Liver (tissue), 9 donors: ENCODE data around the gene ITGA7. TPM values are rescaled to one million over a fixed set of nuclear protein-coding genes. Genes with fewer than 3 reads are reported as not detected.

Experiments
- DNase-seq: peaks from one replicate; pipeline ENCODE4 v3.0.0-alpha.2; 2017; ENCODE audit warnings: low spot score
- H3K27ac ChIP-seq, 2 donors: one replicate each; pipeline ENCODE4 v1.7.0; 2013; ENCODE audit warnings: inconsistent platforms in 2 of 2, low read length in 2 of 2, control low read depth in 1 of 2, low read depth in 1 of 2, mild to moderate bottlenecking in 1 of 2
- H3K27me3 ChIP-seq, 4 donors: one replicate each; pipeline versions ENCODE4 v1.6.1 to v1.7.0; 2013; ENCODE audit warnings: low read length in 3 of 4, inconsistent platforms in 1 of 4, mild to moderate bottlenecking in 1 of 4, moderate library complexity in 1 of 4; ENCODE audit not compliant: control insufficient read depth in 4 of 4, insufficient read depth in 4 of 4
- H3K36me3 ChIP-seq, 4 donors: one replicate each; pipeline versions ENCODE4 v1.6.1 to v1.7.0; 2013; ENCODE audit warnings: low read length in 3 of 4, mild to moderate bottlenecking in 3 of 4, low read depth in 1 of 4, moderate library complexity in 1 of 4; ENCODE audit not compliant: control insufficient read depth in 4 of 4, insufficient read depth in 3 of 4
- H3K4me1 ChIP-seq, 4 donors: one replicate each; pipeline versions ENCODE4 v1.6.1 to v1.7.0; 2013; ENCODE audit warnings: low read length in 3 of 4, mild to moderate bottlenecking in 3 of 4, moderate library complexity in 1 of 4; ENCODE audit not compliant: control insufficient read depth in 4 of 4, insufficient read depth in 4 of 4
- H3K4me3 ChIP-seq, 3 donors: one replicate each; pipeline versions ENCODE4 v1.6.1 to v1.7.0; 2013; ENCODE audit warnings: low read length in 3 of 3, control low read depth in 1 of 3, low read depth in 1 of 3, mild to moderate bottlenecking in 1 of 3
- H3K9ac ChIP-seq, 2 donors: one replicate each; pipeline ENCODE4 v1.7.0; 2013; ENCODE audit warnings: low read length in 2 of 2, mild to moderate bottlenecking in 2 of 2, moderate library complexity in 2 of 2, control low read depth in 1 of 2, low read depth in 1 of 2
- H3K9me3 ChIP-seq, 4 donors: one replicate each; pipeline versions ENCODE4 v1.6.1 to v1.7.0; 2013; ENCODE audit warnings: low read length in 3 of 4; ENCODE audit not compliant: control insufficient read depth in 4 of 4
- ATF3 ChIP-seq: IDR thresholded peaks from 2 replicates; pipeline ENCODE4 v1.6.1; 2016; ENCODE audit warnings: antibody characterized with exemption
- CTCF ChIP-seq: fragments of 150-350 bp; IDR thresholded peaks from 2 replicates; pipeline ENCODE4 v1.5.1; 2017; ENCODE audit warnings: improper control_type of control experiment, low read depth, low read length; ENCODE audit not compliant: missing input control
- EGR1 ChIP-seq, 2 donors: IDR thresholded peaks; 2 replicates each; pipeline ENCODE4 v1.6.1; 2016 to 2018; ENCODE audit warnings: antibody characterized with exemption in 2 of 2, low read depth in 2 of 2
- FOXA1 ChIP-seq: IDR thresholded peaks from 2 replicates; pipeline ENCODE4 v1.6.1; 2016; ENCODE audit warnings: antibody characterized with exemption
- FOXA2 ChIP-seq: IDR thresholded peaks from 2 replicates; pipeline ENCODE4 v1.6.1; 2016; ENCODE audit warnings: antibody characterized with exemption
- GABPA ChIP-seq, 2 donors: IDR thresholded peaks in 1 of 2; conservative IDR thresholded peaks in 1 of 2; 2 replicates each; pipeline ENCODE4 v1.6.1; 2016; ENCODE audit warnings: antibody characterized with exemption in 2 of 2, mild to moderate bottlenecking in 1 of 2, moderate library complexity in 1 of 2
- HNF4A ChIP-seq, 2 donors: conservative IDR thresholded peaks; 2 replicates each; pipeline ENCODE4 v1.6.1; 2016; ENCODE audit warnings: antibody characterized with exemption in 2 of 2, mild to moderate bottlenecking in 2 of 2
- HNF4G ChIP-seq: IDR thresholded peaks from 2 replicates; pipeline ENCODE4 v1.6.1; 2016; ENCODE audit warnings: antibody characterized with exemption
- JUND ChIP-seq, 2 donors: IDR thresholded peaks; 2 replicates each; pipeline ENCODE4 v1.6.1; 2016; ENCODE audit warnings: antibody characterized with exemption in 2 of 2
- MAX ChIP-seq: IDR thresholded peaks from 2 replicates; pipeline ENCODE4 v1.6.1; 2016; ENCODE audit warnings: antibody characterized with exemption
- NR2F2 ChIP-seq: IDR thresholded peaks from 2 replicates; pipeline ENCODE4 v1.6.1; 2016; ENCODE audit warnings: antibody characterized with exemption
- RAD21 ChIP-seq, 2 donors: IDR thresholded peaks; 2 replicates each; pipeline ENCODE4 v1.6.1; 2016; ENCODE audit warnings: antibody characterized with exemption in 2 of 2, mild to moderate bottlenecking in 2 of 2
- REST ChIP-seq: IDR thresholded peaks from 2 replicates; pipeline ENCODE4 v1.6.1; 2016; ENCODE audit warnings: antibody characterized with exemption, mild to moderate bottlenecking
- RXRA ChIP-seq, 2 donors: IDR thresholded peaks; 2 replicates each; pipeline ENCODE4 v1.6.1; 2017 to 2018; ENCODE audit warnings: antibody characterized with exemption in 2 of 2, mild to moderate bottlenecking in 1 of 2
- SP1 ChIP-seq: IDR thresholded peaks from 2 replicates; pipeline ENCODE4 v1.6.1; 2018; ENCODE audit warnings: antibody characterized with exemption, mild to moderate bottlenecking
- TAF1 ChIP-seq: conservative IDR thresholded peaks from 2 replicates; pipeline ENCODE4 v1.6.1; 2016; ENCODE audit warnings: antibody characterized with exemption, mild to moderate bottlenecking
- ZBTB33 ChIP-seq: IDR thresholded peaks from 2 replicates; pipeline ENCODE4 v1.6.1; 2016; ENCODE audit warnings: antibody characterized with exemption
- WGBS: extraction: QIAGEN DNeasy Blood & Tissue Kit; methylation state at CpG from one replicate; pipeline ENCODE4 v1.1.7; 2013; 5-methylcytosine and 5-hydroxymethylcytosine counted together
- polyA plus RNA-seq, 2 donors: library from polyadenylated mRNA; stranded (reverse) in 1 of 2; unstranded in 1 of 2; fragments of 200-250 nt in 1 of 2; fragments of >200 nt in 1 of 2; fragmentation: Nextera tagmentation in 1 of 2; extraction: Ambion mirVana in 1 of 2; gene quantifications; one replicate each; pipeline versions ENCODE4 v1.2.1 to v1.2.3, GENCODE V29; 2013 to 2015
- total RNA-seq, 2 donors: library from RNA; depleted of rRNA; stranded (reverse); fragments of >200 nt; gene quantifications; one replicate each; pipeline ENCODE4 v1.2.3, GENCODE V29; 2014
- donor health status: healthy.
- donor health status: healthy.
- donor health status: healthy.
- donor health status: healthy.
- donor health status: healthy.

Gene ITGA7
- total and polyA plus RNA-seq, 4 donors, result 0.98 to 4.9 (median 3.3) TPM

GRCh38 chr12:55734595-55734994, 26.9 kb upstream of the ITGA7 start:
- H3K36me3 ChIP-seq, result no peaks in the 10 kb centered on the region
- no peak overlapping the region for H3K9ac ChIP-seq
- no peak for TF ChIP-seq SP1
- no peak for TF ChIP-seq RAD21 (IDR thresholded peaks at IDR 0.05)
- TF ChIP-seq TAF1, result no peak
- no peak for TF ChIP-seq JUND (IDR thresholded peaks at IDR 0.05)
- TF ChIP-seq ATF3, result no peak
- no peak for TF ChIP-seq RXRA (IDR thresholded peaks at IDR 0.05)
- no peak for TF ChIP-seq HNF4G
- TF ChIP-seq HNF4A (conservative IDR thresholded peaks at IDR 0.05), result no peak
- no peak for TF ChIP-seq FOXA2
- no peaks in the 10 kb centered on the region for H3K9me3 ChIP-seq
- H3K27me3 ChIP-seq, result no peaks in the 10 kb centered on the region
- no peak overlapping the region for H3K27ac ChIP-seq
- 94% methylated on average over 3 of the region's 3 CpGs for WGBS
- peaks cover 2 to 22% (median 13%) of the 10 kb centered on the region in 4 donors for H3K4me1 ChIP-seq
- DNase-seq, result no peak
- no peak overlapping the region for H3K4me3 ChIP-seq

GRCh38 chr12:55733858-55734257, 26.2 kb upstream of the ITGA7 start:
- DNase-seq, result no peak
- no peak for TF ChIP-seq HNF4A (conservative IDR thresholded peaks at IDR 0.05)
- TF ChIP-seq FOXA2, result no peak
- TF ChIP-seq ATF3, result no peak
- no peak for TF ChIP-seq REST
- TF ChIP-seq FOXA1, result no peak
- no peak for TF ChIP-seq GABPA (IDR thresholded peaks at IDR 0.05 in 1 of 2, conservative IDR thresholded peaks at IDR 0.05 in 1 of 2)
- no peak for TF ChIP-seq ZBTB33
- no peak for TF ChIP-seq EGR1 (IDR thresholded peaks at IDR 0.05; ENCODE audit: low read depth in 2 of 2)
- no peak for TF ChIP-seq SP1
- TF ChIP-seq MAX, result no peak
- no peak for TF ChIP-seq RAD21 (IDR thresholded peaks at IDR 0.05)
- TF ChIP-seq HNF4G, result no peak
- TF ChIP-seq RXRA (IDR thresholded peaks at IDR 0.05), result no peak
- no peak for TF ChIP-seq NR2F2
- no peak for TF ChIP-seq CTCF
- TF ChIP-seq JUND (IDR thresholded peaks at IDR 0.05), result no peak
- no peak for TF ChIP-seq TAF1
- 80% methylated on average over 2 of the region's 2 CpGs for WGBS
- H3K9me3 ChIP-seq, result no peaks in the 10 kb centered on the region
- H3K27me3 ChIP-seq, result no peaks in the 10 kb centered on the region
- no peaks in the 10 kb centered on the region for H3K36me3 ChIP-seq
- H3K9ac ChIP-seq, result no peak overlapping the region
- peaks cover 2 to 26% (median 14%) of the 10 kb centered on the region in 4 donors for H3K4me1 ChIP-seq
- H3K27ac ChIP-seq, result no peak overlapping the region
- H3K4me3 ChIP-seq, result no peak overlapping the region
